GM12864 (cell line): ENCODE results near the gene CARMIL1.

Source experiments
- DNase-seq: peaks from one replicate; pipeline ENCODE4 v3.0.0-alpha.2; 2011; ENCODE audit warnings: low read depth
- H3K4me3 ChIP-seq: 2 replicates; pipeline ENCODE4 v1.5.1; 2011; ENCODE audit warnings: mild to moderate bottlenecking, low read depth, low read length, control low read depth
- CTCF ChIP-seq: IDR thresholded peaks from 2 replicates; pipeline ENCODE4 v1.5.1; 2011; ENCODE audit warnings: low read depth, mild to moderate bottlenecking, moderate library complexity, low read length, control low read depth, inconsistent platforms; ENCODE audit errors: missing control alignments

The CARMIL1 gene

GRCh38 chr6:25414168-25414567 is 135.0 kb downstream of the CARMIL1 start:
- TF ChIP-seq CTCF = no peak
- DNase-seq = no peak
- H3K4me3 ChIP-seq = no peak overlapping the region

GRCh38 chr6:25414755-25415154 is 135.6 kb downstream of the CARMIL1 start:
- TF ChIP-seq CTCF = no peak
- no peak overlapping the region for H3K4me3 ChIP-seq
- no peak for DNase-seq

GRCh38 chr6:25415274-25415673 is 136.1 kb downstream of the CARMIL1 start:
- no peak overlapping the region for H3K4me3 ChIP-seq
- TF ChIP-seq CTCF = no peak
- no peak for DNase-seq

GRCh38 chr6:25415701-25416100 is 136.5 kb downstream of the CARMIL1 start:
- DNase-seq = no peak
- no peak overlapping the region for H3K4me3 ChIP-seq
- TF ChIP-seq CTCF = no peak

- no peak overlapping the region for H3K4me3 ChIP-seq
- DNase-seq = no peak
- no peak for TF ChIP-seq CTCF
These were observed 138.0 kb downstream of the CARMIL1 start for GRCh38 chr6:25417046-25417605.

- DNase-seq = no peak
- no peak for TF ChIP-seq CTCF
- H3K4me3 ChIP-seq = no peak overlapping the region
These were observed 139.4 kb downstream of the CARMIL1 start for GRCh38 chr6:25418454-25419052.

GRCh38 chr6:25419879-25420278 is 140.7 kb downstream of the CARMIL1 start:
- DNase-seq = no peak
- TF ChIP-seq CTCF = no peak

More at GRCh38 chr6:25419879-25420278, 140.7 kb downstream of the CARMIL1 start:
- no peak overlapping the region for H3K4me3 ChIP-seq
